GM18499 (cell line): ENCODE results near the gene CALD1.

Source experiments
- ATAC-seq: cut with Tn5 transposase; IDR thresholded peaks from one replicate; pipeline ENCODE4 v1.9.1; 2021; ENCODE audit warnings: moderate number of reproducible peaks; ENCODE audit not compliant: insufficient read depth, unreplicated experiment

CALD1 gene

DNA sequence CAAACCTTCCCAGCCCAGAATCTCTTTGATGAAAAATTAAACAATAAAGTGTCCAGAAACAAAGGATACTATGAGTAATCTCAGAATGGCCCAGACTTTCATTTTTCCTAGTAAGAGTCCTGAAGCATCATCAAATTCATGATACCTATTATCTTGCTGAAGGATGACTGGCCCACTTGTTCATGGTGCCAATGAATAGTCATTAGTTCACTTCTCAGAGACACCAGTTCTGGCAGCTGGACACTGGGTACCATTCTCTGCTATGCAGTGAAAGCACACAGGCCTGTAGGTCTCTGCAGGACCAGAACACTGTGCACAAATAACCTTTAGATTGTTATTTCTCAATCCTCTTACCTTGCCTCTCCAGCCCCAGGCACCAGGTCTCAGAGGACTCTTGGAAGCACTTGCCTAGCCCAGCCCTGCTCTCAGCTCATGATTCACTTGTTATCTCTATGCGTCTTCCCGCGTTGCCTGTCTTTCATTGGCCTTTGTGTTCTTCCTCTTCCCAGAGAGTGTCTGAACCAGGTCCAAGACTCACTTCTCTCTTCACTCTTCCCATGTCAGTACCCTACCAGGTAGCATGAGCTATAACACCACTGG is 108.8 kb downstream of the CALD1 start:
- ATAC-seq, result no peak

DNA sequence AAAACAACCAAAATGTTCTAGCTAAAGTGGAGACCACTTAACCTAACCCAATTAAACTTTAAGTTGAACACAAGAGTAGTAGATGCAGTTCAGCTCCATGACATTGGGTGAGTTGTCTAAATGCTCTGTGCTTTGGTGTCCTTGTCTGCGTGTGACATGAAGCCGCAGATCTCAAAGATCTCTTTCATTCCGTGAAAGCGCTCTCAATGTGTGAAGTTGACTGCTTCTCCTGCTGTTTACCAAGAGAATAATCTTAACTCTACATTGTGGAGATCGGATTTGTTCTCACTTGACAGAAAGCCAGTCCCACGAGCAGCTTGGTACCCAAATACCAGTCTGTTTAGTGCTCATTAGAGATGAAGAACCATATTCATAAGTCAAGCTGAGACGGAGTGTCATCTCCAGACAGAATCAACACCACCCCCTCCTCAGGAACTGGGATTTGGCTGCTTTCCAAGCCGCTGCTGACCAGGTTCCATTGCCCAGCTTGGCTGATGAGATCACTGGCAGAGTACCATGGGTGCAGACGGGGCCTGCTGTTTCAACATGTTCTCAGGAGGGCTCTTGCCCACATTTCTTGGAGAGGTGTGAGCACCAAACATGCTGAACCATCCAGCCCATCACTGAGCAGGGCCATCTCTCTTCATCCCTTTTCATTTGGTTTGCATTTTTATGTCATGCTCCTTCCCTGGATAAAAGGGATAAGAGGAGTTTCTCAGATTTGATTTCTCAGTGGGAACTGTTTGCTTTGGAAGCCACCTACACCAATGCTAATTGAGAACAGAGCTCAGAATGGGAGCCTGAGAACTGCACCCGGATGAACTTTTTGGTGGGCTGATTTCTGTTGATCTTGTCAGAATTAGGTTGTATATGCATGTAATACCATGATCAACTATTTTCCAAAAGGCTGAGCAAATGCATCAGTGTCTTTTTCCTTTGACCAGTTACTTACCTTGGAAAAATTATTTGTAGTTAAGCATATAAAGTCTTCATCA is 111.1 kb downstream of the CALD1 start:
- no peak for ATAC-seq

DNA sequence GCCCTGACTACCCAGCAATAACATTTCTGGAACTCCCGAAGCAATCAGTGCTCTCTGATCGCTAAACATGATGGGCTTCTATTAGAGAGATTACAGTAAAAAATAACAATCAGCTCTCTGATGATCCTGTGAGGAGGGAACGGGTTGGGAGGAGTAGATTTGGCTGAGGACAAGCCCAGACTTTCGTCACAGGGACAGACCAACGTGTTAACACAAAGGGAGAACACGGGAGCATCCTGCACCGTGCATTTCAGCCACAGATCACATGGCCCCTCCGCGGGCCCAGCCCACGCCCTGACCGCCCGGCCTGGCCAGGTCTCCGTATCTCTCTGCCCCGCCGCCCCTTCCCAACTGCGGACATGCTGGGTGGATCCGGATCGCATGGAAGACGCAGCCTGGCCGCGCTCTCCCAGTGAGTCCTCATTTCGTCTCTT is 111.8 kb downstream of the CALD1 start:
- ATAC-seq, result no peak

DNA sequence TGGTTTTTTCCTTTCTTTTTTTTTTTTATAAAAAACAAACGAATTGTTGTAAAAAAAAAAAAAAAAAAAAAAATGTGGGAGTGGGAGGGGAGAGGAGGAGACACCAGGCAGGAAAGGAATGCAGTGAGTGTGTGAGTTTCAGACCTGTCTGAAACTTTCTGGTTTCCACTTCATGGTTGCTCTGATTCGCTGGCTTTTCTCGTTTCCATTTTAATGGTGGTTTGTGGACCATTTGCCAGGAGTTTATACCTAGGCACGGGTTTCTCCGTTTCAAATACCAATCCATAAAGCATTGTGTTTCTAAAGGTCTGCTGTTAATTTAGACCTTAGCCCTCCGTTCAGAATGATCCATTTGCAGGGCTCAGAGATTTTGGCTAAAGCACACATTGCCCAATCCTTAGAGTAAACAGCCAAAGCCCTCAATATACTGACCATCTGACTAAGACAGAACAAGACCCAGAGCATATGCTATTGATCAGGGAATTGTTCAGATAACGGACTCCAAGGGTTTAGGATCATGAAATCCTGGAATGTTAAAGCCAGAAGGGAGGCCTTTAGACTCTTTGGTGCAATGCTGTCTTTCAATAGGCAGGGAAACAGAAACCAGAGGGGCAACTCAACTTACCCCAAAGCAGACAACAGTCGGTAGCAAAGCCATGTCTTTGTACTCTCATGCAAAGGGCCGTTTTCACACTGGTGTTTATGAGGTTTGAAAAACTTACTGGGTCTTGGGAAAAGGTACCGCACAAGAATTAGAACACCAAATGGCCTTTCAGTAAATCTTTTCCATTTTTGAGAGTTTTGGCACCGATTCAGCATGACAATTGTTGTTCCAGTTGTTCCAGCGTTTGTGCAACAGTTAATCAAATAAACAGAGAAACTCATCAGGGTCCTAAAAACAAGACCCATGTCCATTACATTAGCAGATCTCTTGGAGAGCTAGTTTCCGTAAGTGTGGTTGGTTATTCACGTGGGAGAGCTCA is 112.6 kb downstream of the CALD1 start:
- ATAC-seq, result no peak

DNA sequence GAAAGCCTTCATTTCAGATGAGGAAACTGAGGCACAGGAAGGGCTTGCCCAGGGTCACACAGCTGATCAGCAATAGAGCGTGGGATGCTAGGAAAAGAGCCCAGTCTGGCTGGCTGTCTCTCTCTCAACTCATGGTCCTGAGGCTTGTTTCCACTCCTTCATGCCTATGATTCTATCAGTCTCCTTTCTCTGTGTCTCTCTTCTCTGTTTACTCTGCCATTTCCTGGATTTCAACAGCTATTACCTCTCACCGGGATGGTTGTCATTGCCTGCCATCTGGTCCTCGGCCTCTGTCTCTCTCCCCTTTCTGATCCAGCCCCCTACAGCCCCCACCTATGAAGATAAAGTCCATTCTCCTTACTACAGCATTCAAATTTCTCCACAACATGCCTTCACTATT is 113.5 kb downstream of the CALD1 start:
- no peak for ATAC-seq

DNA sequence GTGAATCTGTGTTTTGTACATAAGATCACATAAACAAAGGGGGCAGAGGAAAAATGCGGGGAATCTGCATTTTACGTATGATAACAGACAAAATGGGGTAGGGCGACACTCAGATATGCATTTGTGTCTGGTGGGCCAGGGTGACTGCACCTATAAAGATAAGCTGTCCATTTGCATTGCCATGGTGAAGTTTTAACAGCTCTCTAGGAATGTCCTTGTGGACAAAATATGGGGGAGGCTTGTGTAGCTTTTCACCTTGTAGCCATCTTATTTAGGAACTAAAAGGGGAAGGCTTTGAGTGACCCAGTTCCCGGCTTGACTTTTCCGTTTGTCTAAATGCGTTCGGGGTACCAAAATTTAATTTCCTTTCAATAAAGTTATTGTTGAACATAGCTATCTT is 114.5 kb downstream of the CALD1 start:
- no peak for ATAC-seq

DNA sequence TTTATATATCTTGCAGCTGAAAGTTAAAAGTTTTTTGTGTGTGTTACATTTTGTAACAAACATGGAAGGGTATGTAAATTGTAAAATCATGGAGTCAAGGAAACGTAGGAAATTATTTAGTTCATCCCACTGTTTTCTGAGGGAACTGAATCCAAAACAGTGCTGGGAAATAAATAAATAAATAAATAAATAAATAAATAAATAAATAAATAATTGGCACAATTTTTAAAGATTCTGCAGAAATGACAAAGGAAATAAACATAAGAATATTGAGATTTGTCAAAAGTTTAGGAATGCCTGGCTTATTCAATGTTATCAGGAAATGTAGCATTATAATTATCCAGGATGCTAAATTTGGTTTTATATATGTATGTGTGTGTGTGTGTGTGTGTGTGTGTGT is 115.5 kb downstream of the CALD1 start:
- ATAC-seq, result no peak

DNA sequence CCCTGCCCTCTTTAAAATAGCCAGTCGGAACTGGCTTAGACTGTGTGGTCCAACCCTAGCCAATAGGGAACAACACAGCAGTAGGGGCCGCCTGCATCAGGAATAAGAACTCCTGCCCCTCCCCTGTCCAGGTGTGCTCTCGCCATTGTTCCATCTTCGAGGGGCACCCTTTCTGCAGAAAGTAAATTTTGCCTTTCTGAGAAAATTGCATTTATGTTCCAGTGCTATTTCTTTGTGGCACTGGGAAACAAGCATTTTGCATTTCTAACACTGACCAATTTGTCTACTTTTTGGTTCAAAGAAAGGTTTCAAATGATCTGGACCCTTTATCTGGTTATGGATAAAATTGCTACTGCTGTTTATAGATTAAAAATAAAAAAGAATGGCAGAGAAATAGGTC is 116.6 kb downstream of the CALD1 start:
- no peak for ATAC-seq

DNA sequence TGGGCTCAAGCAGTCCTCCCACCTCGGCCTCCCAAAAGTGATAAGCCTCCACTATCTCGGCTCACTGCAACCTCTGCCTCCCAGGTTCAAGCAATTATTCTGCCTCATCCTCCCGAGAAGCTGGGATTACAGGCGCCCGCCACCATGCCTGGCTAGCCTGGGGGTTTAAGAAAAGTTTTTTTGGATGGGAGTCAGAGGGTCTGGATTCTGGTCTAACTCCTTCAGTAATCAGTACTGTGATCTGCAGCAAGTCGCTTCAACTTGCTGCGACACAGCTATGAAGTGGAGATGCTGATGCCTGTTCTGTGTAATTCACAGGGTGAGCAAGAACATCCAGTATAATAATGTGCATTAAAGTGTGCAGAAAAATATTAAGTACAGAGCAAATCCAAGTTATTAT is 118.5 kb downstream of the CALD1 start:
- no peak for ATAC-seq

DNA sequence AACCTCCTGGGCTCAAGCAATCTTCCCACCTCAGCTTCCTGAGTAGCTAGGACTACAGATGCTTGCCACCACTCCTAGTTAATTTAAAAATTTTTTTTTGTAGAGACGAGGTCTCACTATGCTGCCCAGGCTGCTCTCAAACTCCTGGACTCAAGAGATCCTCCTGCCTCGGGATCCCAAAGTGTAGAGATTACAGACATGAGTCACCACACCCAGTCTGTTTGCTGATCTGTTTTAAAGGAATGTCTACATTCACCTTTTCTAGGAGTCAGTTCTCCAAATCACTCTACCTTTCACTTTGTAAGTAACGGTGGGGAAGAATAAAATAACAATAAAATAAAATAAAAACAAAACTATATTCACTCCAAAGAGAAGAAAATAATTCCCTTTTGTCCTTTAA is 120.3 kb downstream of the CALD1 start:
- ATAC-seq, result no peak

DNA sequence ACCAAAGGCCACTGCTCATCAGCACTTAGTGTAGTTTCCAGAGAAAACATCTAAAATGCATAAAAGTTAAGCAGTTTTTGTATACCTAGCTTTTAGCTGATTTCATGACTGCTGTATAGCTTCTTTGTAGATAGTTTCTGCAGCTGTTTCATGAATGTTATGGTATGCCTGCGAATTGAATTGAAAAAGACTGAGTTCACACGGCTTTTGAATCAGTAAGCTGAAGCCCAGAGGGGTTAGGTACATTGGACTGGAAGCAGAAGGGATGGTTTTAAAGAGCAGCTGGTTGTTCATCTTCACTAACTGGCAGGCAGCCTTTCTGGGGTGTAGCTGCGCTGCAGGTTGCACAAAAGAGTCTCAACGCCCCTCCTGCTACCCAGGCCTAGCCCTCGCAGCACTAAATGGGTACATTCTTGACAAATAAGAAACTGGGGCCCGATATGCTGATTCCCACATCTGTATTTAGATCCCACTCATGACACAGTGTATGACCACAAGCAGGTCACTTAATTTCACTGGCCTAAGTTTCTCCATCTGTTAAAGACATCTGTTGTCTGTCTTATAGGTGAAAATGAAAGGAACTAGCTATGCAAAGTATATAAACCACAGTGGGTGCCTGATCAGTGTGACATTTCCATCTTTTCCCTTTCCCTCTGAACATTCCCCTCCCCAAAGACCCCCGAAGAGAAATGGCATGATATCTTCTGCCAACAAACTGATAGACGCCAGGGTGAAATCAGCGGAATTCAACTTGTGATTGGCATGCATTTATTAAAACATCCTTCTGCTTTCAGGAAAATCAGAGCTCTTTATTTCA is 120.9 kb downstream of the CALD1 start:
- ATAC-seq, result peak; percentile 86

DNA sequence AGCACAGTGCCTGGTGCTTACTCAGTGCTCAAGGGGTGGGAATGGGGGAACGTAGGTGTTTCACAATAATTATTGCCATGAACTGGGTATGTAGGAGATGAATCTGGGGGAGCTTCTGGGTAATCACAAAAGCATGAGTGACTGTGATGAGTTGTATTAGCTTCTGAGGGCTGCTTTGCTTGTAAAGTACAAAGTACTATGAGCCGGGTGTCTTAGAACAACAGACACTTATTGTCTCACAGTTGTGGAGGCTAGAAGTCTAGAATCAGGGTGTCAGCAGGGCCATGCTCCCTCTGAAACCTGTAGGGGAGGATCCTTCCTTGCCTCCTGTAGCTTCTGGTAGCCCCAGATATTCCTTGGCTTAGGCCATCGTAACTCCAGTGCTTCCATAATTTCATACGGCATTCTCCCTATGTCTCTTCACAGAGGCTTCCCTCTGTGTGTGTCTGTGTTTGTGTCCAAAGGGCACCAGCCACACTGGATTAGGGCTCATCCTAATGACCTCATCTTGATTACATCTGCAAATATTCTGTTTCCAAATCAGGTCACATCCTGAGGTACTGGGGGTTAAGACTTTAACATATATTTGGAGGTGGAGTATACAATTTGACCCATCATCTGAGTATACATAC is 122.1 kb downstream of the CALD1 start:
- no peak for ATAC-seq

DNA sequence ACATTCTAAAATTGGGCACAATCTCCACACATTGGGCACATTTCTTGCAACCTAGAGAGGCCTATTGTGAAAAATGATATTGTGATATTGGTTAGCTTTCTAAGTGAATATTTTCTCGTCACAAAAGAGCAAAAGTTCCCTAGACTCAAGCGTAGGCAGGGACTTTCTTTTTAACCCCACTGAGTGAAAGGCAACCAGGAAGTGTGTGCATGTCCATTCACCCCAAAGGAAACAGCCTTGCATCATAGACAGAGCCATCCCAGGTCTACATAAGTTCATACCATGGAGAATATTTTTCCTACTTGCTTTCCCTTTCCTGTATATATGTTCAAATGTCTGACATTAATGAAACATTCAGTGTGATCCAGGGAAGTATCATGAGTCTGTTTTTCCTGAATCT is 122.6 kb downstream of the CALD1 start:
- ATAC-seq, result no peak

DNA sequence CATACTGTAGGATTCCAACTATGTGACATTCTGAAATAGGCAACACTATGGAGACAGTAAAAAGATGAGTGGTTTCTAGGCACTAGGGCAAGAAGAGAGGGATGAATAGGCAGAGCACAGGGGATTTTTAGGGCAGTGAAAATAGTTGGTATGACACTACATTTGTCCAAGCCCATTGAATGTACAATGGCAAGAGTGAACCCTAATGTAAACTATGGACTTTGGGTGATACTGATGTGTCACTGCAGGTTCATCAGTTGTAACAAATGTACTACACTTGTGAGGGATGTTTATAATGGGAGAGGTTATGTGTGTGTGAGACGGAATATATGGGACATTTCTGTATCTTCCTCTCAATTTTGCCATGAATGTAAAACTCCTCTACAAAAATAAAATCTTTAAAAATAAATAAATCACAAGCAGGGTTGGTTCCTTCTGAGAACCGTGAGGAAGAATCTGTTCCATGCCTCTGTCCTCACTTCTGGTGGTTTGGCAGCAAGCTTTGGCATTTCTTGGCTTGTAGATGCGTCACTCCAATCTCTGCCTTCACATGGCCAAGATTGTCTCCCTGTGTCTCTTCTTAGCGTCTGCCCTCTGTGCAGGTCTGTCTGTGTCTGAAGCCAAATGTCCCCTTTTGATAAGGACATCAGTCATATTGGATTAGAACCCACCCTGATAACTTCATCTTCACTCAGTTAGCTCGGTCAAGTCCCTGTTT is 123.8 kb downstream of the CALD1 start:
- ATAC-seq, result no peak

DNA sequence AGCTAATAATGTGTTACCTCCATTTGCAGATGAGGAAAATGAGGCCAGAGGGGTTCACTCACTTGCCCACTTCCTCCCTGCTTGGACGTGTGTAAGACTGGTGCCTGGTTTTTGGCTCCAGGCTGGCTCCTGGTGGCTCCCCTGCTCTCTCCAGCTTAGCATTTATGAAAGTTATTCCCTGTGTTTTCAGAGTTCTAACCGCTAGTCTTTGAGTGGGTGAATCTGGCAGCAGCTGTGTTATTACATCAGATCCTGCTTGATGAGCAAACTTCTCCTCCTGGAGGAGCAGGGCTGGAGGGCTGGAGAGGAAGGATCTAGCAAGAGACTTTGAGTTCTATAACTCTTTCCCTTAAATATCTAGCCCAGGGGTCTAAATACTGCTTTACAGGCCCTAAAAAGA is 125.9 kb downstream of the CALD1 start:
- no peak for ATAC-seq

DNA sequence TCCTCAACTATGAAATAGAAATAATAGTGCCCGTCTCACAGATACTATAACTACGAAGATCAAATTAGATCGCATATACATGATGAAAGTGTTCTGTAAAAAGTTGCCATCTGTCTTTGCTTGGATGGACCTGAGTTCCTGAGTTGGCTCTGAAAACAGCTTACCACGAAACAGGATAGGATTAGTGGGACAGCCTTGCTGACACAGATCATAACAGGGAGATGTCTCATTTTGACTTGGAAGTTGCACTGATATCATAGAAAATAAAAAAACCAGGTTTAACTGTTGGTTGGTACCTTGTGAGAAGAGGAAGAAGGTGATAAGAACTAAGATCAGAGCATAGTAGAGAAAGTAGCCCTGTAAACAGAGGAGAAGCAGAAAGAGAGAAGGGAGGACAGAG is 127.6 kb downstream of the CALD1 start:
- ATAC-seq, result no peak

DNA sequence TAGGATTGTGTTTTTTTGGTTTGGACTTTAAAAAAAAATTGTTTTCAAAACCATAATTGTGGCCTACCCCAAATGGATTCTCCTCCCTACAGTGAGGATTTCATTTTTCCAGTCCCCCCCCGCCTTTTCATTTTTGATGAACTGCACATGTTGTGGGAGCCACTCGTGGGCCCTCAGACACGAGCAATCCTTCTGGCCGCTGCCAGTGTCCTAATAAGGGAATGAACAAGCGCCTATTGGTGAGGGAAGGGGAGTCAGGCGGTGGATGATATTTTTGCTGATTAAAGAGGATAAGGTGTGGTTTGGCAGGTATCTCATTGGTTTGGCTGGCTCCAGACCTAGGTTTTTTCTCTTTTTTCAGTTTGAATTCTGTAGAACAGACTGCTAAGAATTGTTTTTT is 128.2 kb downstream of the CALD1 start:
- ATAC-seq, result no peak

DNA sequence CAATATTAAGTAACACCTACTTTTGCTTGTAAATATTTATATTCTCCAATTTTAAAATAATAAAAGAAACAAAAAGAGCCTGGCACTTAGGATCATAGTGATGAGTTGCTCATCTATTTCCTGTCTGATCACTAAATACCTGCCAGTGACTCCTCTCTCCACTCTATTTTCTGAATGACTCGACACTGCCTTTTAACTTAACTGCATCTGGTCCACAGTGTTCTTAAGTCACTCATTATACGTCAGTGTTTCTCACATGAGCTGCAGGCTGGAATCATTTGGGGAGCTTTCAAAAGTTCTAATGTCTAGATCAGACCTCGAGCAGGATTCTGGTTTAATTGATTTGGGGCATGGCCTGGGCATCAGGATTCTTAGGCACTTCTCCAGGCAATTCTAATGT is 128.9 kb downstream of the CALD1 start:
- no peak for ATAC-seq
